K562 (cell line): ENCODE measurements around the gene PRKAG2. TPM values are rescaled to one million over a fixed set of nuclear protein-coding genes. Genes with fewer than 3 reads are reported as not detected.
A peak's percentile ranks its signal among the peaks of the same experiment; 100 is the strongest.

Experiments
- ATAC-seq: fragments of 200-7000 bp; cut with Tn5 transposase; 3 replicates; pipeline ENCODE4 v1.9.1; 2020; ENCODE audit warnings: moderate library complexity
- BruUV-seq: library from RNA; stranded (reverse); fragments of 400-500 nt; replicated peaks from 2 replicates; lab custom pipeline; 2021; lab: Mats Ljungman, UMichigan
- CTCF ChIA-PET: fragments of 300-600 bp; formaldehyde crosslinking; extraction: SDS; loops from one replicate; lab custom pipeline; 2021; ENCODE audit warnings: low intra/inter-chr PET ratio; lab: Yijun Ruan, JAX
- POLR2A ChIA-PET: fragments of 300-600, 350-650 bp; sonication (Branson Sonifier 250); formaldehyde crosslinking; extraction: SDS; loops from one replicate; lab custom pipeline; 2021; ENCODE audit warnings: antibody characterized with exemption, inconsistent platforms; lab: Yijun Ruan, JAX
- DNase-seq, 4 experiments: peaks; one replicate each; pipeline versions ENCODE4 v3.0.0 to v3.0.0-alpha.2; 2011 to 2018; ENCODE audit warnings: low spot score in 3 of 4, mixed read lengths in 3 of 4; ENCODE audit errors: extremely low read depth in 1 of 4
- FAIRE-seq: peaks from 2 replicates; lab custom pipeline; 2011; peaks lifted over from hg19 to GRCh38; lab: Jason Lieb, UNC
- H2AFZ ChIP-seq: 2 replicates; pipeline ENCODE4 v1.6.0; 2011; ENCODE audit warnings: low read depth, low read length, control low read depth, inconsistent platforms
- H3K27ac ChIP-seq: fragments of 200-600 bp; 3 replicates; pipeline ENCODE4 v1.8.0; 2011; ENCODE audit warnings: low read depth, mild to moderate bottlenecking, control low read depth, inconsistent platforms, low read length, moderate library complexity, mixed read lengths; ENCODE audit errors: extremely low read depth
- H3K27me3 ChIP-seq, 2 experiments: fragments of 300-600 bp in 1 of 2; 2 replicates in 1 of 2; 3 replicates in 1 of 2; pipeline versions ENCODE4 v1.6.0 to v1.8.0; 2011; ENCODE audit warnings: inconsistent platforms in 2 of 2, low read length in 2 of 2, mild to moderate bottlenecking in 1 of 2, mixed read lengths in 1 of 2, moderate library complexity in 1 of 2; ENCODE audit not compliant: control insufficient read depth in 2 of 2, insufficient read depth in 2 of 2
- H3K36me3 ChIP-seq: fragments of 300-600 bp; 3 replicates; pipeline ENCODE4 v1.8.0; 2011; ENCODE audit warnings: mild to moderate bottlenecking, low read length, inconsistent platforms; ENCODE audit not compliant: control insufficient read depth, insufficient read depth
- H3K4me1 ChIP-seq, 2 experiments: fragments of 200-600 bp in 1 of 2; replicated peaks in 1 of 2; 2 replicates in 1 of 2; 3 replicates in 1 of 2; pipeline versions ENCODE4 v1.5.1 to v1.8.0; 2011; ENCODE audit warnings: inconsistent platforms in 2 of 2, low read length in 2 of 2, mild to moderate bottlenecking in 1 of 2, mixed read lengths in 1 of 2, moderate library complexity in 1 of 2; ENCODE audit not compliant: control insufficient read depth in 2 of 2, insufficient read depth in 2 of 2
- H3K4me2 ChIP-seq: 2 replicates; pipeline ENCODE4 v1.6.1; 2011; ENCODE audit warnings: low read length, control low read depth, inconsistent platforms, mixed read lengths; ENCODE audit not compliant: insufficient read depth
- H3K4me3 ChIP-seq: fragments of 200-600 bp; sonication (generic), shearing (Covaris generic); 2 replicates; pipeline ENCODE4 v1.5.1; 2016; ENCODE audit warnings: control low read depth, inconsistent platforms
- H3K79me2 ChIP-seq: fragments of 200-600 bp; 3 replicates; pipeline ENCODE4 v1.8.0; 2011; ENCODE audit warnings: low read length, inconsistent platforms; ENCODE audit not compliant: control insufficient read depth, insufficient read depth
- H3K9ac ChIP-seq, 2 experiments: 2 replicates each; pipeline versions ENCODE4 v1.6.0 to v1.6.1; 2011; ENCODE audit warnings: low read depth in 2 of 2, low read length in 2 of 2, control low read depth in 1 of 2, inconsistent platforms in 1 of 2, mild to moderate bottlenecking in 1 of 2, mixed read lengths in 1 of 2; ENCODE audit not compliant: insufficient read depth in 1 of 2
- H3K9me1 ChIP-seq: one replicate; pipeline ENCODE4 v1.6.0; 2011; ENCODE audit warnings: inconsistent platforms, mild to moderate bottlenecking, low read length, moderate library complexity; ENCODE audit not compliant: control insufficient read depth, insufficient read depth
- H3K9me3 ChIP-seq: replicated peaks from 2 replicates; pipeline ENCODE4 v1.5.1; 2011; ENCODE audit warnings: low read depth, low read length, inconsistent platforms; ENCODE audit not compliant: control insufficient read depth, insufficient read depth
- H4K20me1 ChIP-seq: replicated peaks from 2 replicates; pipeline ENCODE4 v1.6.1; 2011; ENCODE audit warnings: low read length, inconsistent platforms, mixed read lengths; ENCODE audit not compliant: control insufficient read depth, insufficient read depth
- ARNT ChIP-seq, 2 experiments: fragments of 450-650 bp; IDR thresholded peaks; 2 replicates each; pipeline ENCODE4 v1.6.1; 2016; ENCODE audit warnings: mild to moderate bottlenecking in 1 of 2
- ATF2 ChIP-seq: sonication (generic); formaldehyde crosslinking; IDR thresholded peaks from 2 replicates; pipeline ENCODE4 v1.8.1; 2022; ENCODE audit warnings: missing genetic modification reagents
- BRCA1 ChIP-seq, 2 experiments: fragments of 450-650 bp in 1 of 2; sonication (generic) in 1 of 2; formaldehyde crosslinking in 1 of 2; IDR thresholded peaks; 2 replicates each; pipeline versions ENCODE4 v1.5.0 to v1.6.1; 2017 to 2020; ENCODE audit warnings: mild to moderate bottlenecking in 1 of 2, missing genetic modification reagents in 1 of 2
- CBFA2T2 ChIP-seq: fragments of 450-650 bp; conservative IDR thresholded peaks from 2 replicates; pipeline ENCODE4 v1.6.1; 2017; ENCODE audit warnings: mild to moderate bottlenecking
- CBFA2T3 ChIP-seq: fragments of 450-650 bp; IDR thresholded peaks from 2 replicates; pipeline ENCODE4 v1.6.1; 2017
- CBX2 ChIP-seq: fragments of 200-600 bp; sonication (generic); IDR thresholded peaks from one replicate; pipeline ENCODE4 v1.6.1; 2012; ENCODE audit warnings: mild to moderate bottlenecking, low read length, inconsistent platforms; ENCODE audit not compliant: insufficient read depth, poor library complexity, severe bottlenecking
- E2F3 ChIP-seq: fragments of 250-450 bp; sonication (Bioruptor Pico); IDR thresholded peaks from 2 replicates; pipeline ENCODE4 v1.4.0; 2020; ENCODE audit warnings: mild to moderate bottlenecking
- ELK1 ChIP-seq: sonication (generic); formaldehyde crosslinking; IDR thresholded peaks from 2 replicates; pipeline ENCODE4 v1.8.1; 2022; ENCODE audit warnings: missing genetic modification reagents
- FOSL1 ChIP-seq: fragments of 200-800 bp; sonication (Bioruptor generic); conservative IDR thresholded peaks from 2 replicates; pipeline ENCODE4 v1.6.1; 2016; ENCODE audit warnings: missing genetic modification characterization, missing compliant biosample characterization
- FOXK2 ChIP-seq, 2 experiments: fragments of 450-650 bp; IDR thresholded peaks in 1 of 2; conservative IDR thresholded peaks in 1 of 2; 2 replicates each; pipeline ENCODE4 v1.6.1; 2016; ENCODE audit warnings: low read depth in 2 of 2, mild to moderate bottlenecking in 1 of 2
- HDAC6 ChIP-seq: IDR thresholded peaks from 2 replicates; pipeline ENCODE4 v1.6.1; 2012; ENCODE audit warnings: low read depth, mild to moderate bottlenecking, control low read depth, inconsistent platforms, low read length, moderate library complexity
- MAFK ChIP-seq: IDR thresholded peaks from 2 replicates; pipeline ENCODE4 v1.6.1; 2011; ENCODE audit warnings: low read length, improper control_type of control experiment
- NR4A1 ChIP-seq, 2 experiments: fragments of 250-450 bp in 1 of 2; fragments of 450-650 bp in 1 of 2; sonication (Bioruptor Pico) in 1 of 2; IDR thresholded peaks; 2 replicates each; pipeline versions ENCODE4 v1.4.0 to v1.6.1; 2016 to 2020; ENCODE audit warnings: mild to moderate bottlenecking in 2 of 2, missing compliant biosample characterization in 1 of 2, missing genetic modification characterization in 1 of 2, moderate library complexity in 1 of 2
- RBFOX2 ChIP-seq: fragments of 200-400 bp; formaldehyde crosslinking; IDR thresholded peaks from 2 replicates; pipeline ENCODE4 v1.6.1; 2017; ENCODE audit warnings: low read depth, mild to moderate bottlenecking, low read length, moderate library complexity
- SIRT6 ChIP-seq: IDR thresholded peaks from one replicate; pipeline ENCODE4 v1.6.1; 2012; ENCODE audit warnings: low read depth, mild to moderate bottlenecking, control low read depth, inconsistent platforms, low read length, moderate library complexity
- ZBTB34 ChIP-seq: fragments of 250-450 bp; sonication (Bioruptor Pico); IDR thresholded peaks from 2 replicates; pipeline ENCODE4 v1.8.0; 2021; ENCODE audit warnings: mild to moderate bottlenecking, moderate library complexity
- WGBS: fragments of 100-300 bp; shearing (Covaris generic); methylation state at CpG from one replicate; pipeline ENCODE4 v1.1.6; 2016; ENCODE audit warnings: low coverage, mixed read lengths; ENCODE audit not compliant: insufficient coverage; ENCODE audit errors: missing lambda C conversion rate; 5-methylcytosine and 5-hydroxymethylcytosine counted together
- in situ Hi-C: fragments of 300-500 bp; cut with MboI; formaldehyde crosslinking; loops from 4 replicates; pipeline ENCODE4 v1.15.0; 2018; ENCODE audit warnings: inconsistent platforms, mixed read lengths
- intact Hi-C: fragments of 100-400 bp; cut with micrococcal nuclease; formaldehyde crosslinking; loops from 2 replicates; pipeline ENCODE4 v1.14.2; 2022
- polyA plus RNA-seq, 8 experiments: library from polyadenylated mRNA; depleted of rRNA in 4 of 8; stranded (reverse) in 5 of 8; unstranded in 3 of 8; fragments of >200 nt; fragmentation: Nextera tagmentation in 2 of 8; fragmentation: Illumina TruSeq in 1 of 8; extraction: Ambion mirVana in 2 of 8; extraction: Trizol in 1 of 8; gene quantifications; 2 replicates each; pipeline versions ENCODE4 v1.2.1 to v1.2.3, GENCODE V29; 2011 to 2014; ENCODE audit warnings: inconsistent platforms in 1 of 8, missing spikeins in 1 of 8
- total RNA-seq, 7 experiments: library from RNA; depleted of rRNA in 6 of 7; stranded (reverse); fragments of >200 nt in 6 of 7; fragmentation: Illumina TruSeq in 2 of 7; extraction: Trizol in 2 of 7; gene quantifications; 2 replicates each; pipeline versions ENCODE4 v1.2.1 to v1.2.3, GENCODE V29; 2011 to 2021; ENCODE audit warnings: low replicate concordance in 1 of 7

Gene PRKAG2
- total and polyA plus RNA-seq, 9 of the 15 experiments (the other 6 are each of a cell fraction or from before 2014, with no cell fraction given): 0.99 to 5.6 (median 3.3) TPM

GRCh38 chr7:151565541-151565940 lies 311.4 kb downstream of the PRKAG2 start:
- peaks cover 43 to 45% of the 10 kb centered on the region in 2 experiments for H3K27me3 ChIP-seq
- ChIA-PET CTCF (no interaction called here), POLR2A (no interaction called here)
- H3K9ac ChIP-seq: no peak overlapping the region
- FAIRE-seq (no peak), DNase-seq (no peak), ATAC-seq (no peak)
- intact Hi-C loops: no loop called here
- no TSS peak for BruUV-seq
- H3K27ac ChIP-seq: no peak overlapping the region
- no peaks in the 10 kb centered on the region for H3K36me3 ChIP-seq
- H3K9me1 ChIP-seq: no peaks in the 10 kb centered on the region
- in situ Hi-C loops: no loop called here
- H3K4me3 ChIP-seq: no peak overlapping the region
- WGBS: 5% methylated on average over 9 of the region's 9 CpGs
- H3K79me2 ChIP-seq: no peaks in the 10 kb centered on the region
- H3K4me2 ChIP-seq: no peak overlapping the region
- H2AFZ ChIP-seq: no peak overlapping the region
- no peaks in the 10 kb centered on the region; a peak in 1 of 5 replicates for H3K4me1 ChIP-seq
- no peaks in the 10 kb centered on the region for H3K9me3 ChIP-seq
- H4K20me1 ChIP-seq: no peaks in the 10 kb centered on the region
- peak; percentile 17; the same call in 1 of the 2 replicates for TF ChIP-seq CBFA2T3
- TF ChIP-seq FOSL1 (tag): peak; percentile 42; the same call in 1 of the 2 replicates
- TF ChIP-seq ATF2 (CRISPR knock-in tag): no peak
- no peak for TF ChIP-seq HDAC6
- TF ChIP-seq ELK1 (CRISPR knock-in tag): no peak
- TF ChIP-seq CBX2: peak; percentile 63
- TF ChIP-seq NR4A1 (CRISPR knock-in tag; IDR thresholded peaks at IDR 0.05): no peak
- TF ChIP-seq NR4A1 (tag; IDR thresholded peaks at IDR 0.05): no peak
- 0 out of 2 replicates have a peak, but pooled peaks have one; percentile 7 for TF ChIP-seq CBFA2T2
- no peak for TF ChIP-seq FOXK2 (conservative IDR thresholded peaks at IDR 0.05 in 1 of 2, IDR thresholded peaks at IDR 0.05 in 1 of 2; ENCODE audit: low read depth in 2 of 2)
- TF ChIP-seq MAFK: no peak
- TF ChIP-seq ARNT (IDR thresholded peaks at IDR 0.05): no peak
- TF ChIP-seq E2F3 (CRISPR knock-in tag): no peak
- no peak for TF ChIP-seq SIRT6
- TF ChIP-seq ZBTB34: no peak
- TF ChIP-seq BRCA1 (IDR thresholded peaks at IDR 0.05): no peak
- TF ChIP-seq BRCA1 (CRISPR knock-in tag; IDR thresholded peaks at IDR 0.05): no peak
- TF ChIP-seq RBFOX2: no peak
